Hematopoietic multipotent progenitor cell (in vitro differentiated cells): ENCODE data around the gene NHS. TPM values are rescaled to one million over a fixed set of nuclear protein-coding genes. Genes with fewer than 3 reads are reported as not detected.

Experiments used
- DNase-seq, 3 donors: peaks; one replicate each; pipeline ENCODE4 v3.0.0-alpha.2; 2011 to 2015; ENCODE audit warnings: low read depth in 2 of 3, low spot score in 2 of 3
- total RNA-seq: library from RNA; depleted of rRNA; stranded (reverse); fragments of >200 nt; gene quantifications from one replicate; pipeline ENCODE4 v1.2.3, GENCODE V29; 2012

The NHS gene
- total RNA-seq, 1 donor, result under 0.01 TPM

DNA sequence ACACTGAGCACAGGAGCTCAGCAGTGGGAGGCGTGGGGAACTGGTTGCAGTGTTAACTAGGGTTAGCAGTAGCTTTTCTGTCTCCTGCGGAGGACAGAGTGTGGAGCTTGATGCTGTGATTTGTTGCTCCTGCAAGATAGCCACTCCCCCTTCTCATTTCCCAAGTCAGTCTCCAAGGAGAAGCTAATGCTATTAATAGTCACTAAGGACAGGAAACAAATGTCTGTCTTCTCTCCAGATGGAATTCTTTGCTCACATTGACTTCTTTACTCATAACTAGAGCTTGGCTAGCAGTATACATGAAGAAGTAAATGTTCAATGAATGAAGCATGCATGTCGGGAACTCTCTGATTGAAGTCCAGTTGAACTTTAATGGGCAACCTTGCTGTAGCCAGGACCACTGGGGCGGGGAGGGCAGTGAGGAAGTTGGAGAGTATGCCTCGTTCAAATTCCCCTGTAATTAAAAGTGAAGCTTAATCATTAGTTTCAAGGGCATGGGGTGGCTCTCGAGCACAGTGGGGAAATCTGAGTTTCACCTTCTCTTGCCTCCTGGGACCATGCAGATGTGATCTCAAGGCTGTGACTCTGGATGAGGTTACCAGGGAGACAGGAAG is 205.6 kb downstream of the NHS start:
- DNase-seq, result no peak

- no peak for DNase-seq
Measured at GRCh38 chrX:17581641-17582040, 206.6 kb downstream of the NHS start.

GRCh38 chrX:17584248-17584681 is 209.3 kb downstream of the NHS start:
- no peak for DNase-seq

DNA sequence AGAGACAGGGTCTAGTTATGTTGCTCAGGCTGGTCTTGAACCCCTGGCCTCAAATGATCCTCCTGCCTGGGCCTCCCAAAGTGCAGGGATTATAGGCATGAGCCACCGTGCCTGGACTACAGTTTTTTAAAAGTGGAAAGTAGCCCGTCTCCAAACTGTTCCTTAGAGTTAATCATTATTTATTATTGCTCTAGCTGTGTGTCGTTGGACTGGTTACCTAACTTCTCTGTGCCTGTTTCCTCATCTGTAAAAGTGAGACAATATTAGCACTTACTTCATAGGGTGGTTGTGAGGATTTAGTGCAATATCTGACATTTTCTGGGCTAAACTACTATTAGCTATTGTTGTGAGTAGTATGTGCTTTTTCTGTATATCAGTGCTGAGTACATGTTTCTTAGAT is 210.0 kb downstream of the NHS start:
- no peak for DNase-seq

DNA sequence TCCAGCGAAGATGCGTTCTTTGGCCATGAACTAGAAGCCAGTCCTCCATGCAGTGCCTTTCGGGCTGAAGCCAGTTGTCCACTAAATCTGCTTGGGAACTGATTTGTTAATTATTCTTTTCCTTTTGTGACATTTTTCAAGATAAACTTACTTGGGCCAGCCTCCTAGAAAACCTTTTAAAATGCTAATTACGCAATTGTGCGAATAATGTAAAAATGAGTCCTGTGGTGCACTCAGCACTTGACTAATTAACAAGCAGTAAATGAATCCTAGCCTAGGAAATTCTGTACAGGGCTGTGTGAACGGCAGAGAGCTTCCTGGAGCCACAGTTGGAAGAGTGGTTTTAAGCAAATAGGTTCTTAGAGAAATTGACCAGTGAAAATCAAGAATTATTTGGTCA is 212.4 kb downstream of the NHS start:
- DNase-seq, result no peak

- no peak for DNase-seq
Measured at GRCh38 chrX:17588303-17588702, 213.3 kb downstream of the NHS start.

GRCh38 chrX:17590892-17591740 is 216.1 kb downstream of the NHS start:
- DNase-seq, result peak in 2 of 3 donors; percentile 22 to 54

- no peak for DNase-seq
Measured at GRCh38 chrX:17591741-17592110, 216.7 kb downstream of the NHS start.

DNA sequence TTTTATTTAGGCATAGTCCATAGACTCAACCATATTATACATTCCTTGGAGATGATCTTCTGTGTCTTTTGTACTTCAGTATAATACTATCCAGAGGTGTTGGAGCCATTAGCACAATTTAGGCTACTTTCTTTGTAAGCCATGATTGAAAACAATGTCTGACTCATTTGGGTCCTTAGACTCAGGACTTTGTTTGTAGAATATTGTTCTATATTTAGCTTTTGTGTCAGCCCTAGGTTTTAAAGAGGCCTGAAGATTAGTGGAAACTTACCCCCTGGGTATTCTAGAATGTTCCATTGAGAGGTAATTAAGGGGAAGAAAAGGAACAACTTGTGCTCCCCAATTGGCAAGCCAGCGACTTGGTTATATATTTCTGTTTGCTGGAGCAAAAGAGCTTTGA is 217.1 kb downstream of the NHS start:
- no peak for DNase-seq

DNA sequence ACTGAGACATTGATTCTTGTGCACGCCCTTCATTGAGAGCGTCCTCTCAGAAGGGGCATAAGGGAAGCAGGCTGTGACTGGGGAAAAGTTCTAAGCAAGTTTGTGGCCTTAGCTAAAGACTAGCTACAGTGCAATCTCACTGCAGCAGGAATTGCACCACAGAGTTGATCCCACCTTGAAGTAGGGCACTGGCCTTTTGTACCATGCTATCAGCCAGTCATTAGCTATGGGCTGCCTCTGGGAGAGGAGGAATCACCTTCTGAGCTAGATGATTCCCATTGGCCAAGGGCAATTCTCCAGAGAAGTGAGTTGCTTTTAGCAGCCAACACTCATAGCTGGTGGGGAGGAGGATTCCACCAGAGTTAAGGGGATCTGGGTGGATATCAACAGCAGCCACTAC is 219.7 kb downstream of the NHS start:
- DNase-seq, result no peak

GRCh38 chrX:17595456-17596035 is 220.5 kb downstream of the NHS start:
- no peak for DNase-seq

GRCh38 chrX:17596061-17596460 is 221.1 kb downstream of the NHS start:
- no peak for DNase-seq

- DNase-seq, result no peak
Measured at GRCh38 chrX:17596546-17597205, 221.7 kb downstream of the NHS start.

GRCh38 chrX:17597327-17597726 is 222.3 kb downstream of the NHS start:
- DNase-seq, result no peak

GRCh38 chrX:17597836-17598439 is 222.9 kb downstream of the NHS start:
- DNase-seq, result no peak

DNA sequence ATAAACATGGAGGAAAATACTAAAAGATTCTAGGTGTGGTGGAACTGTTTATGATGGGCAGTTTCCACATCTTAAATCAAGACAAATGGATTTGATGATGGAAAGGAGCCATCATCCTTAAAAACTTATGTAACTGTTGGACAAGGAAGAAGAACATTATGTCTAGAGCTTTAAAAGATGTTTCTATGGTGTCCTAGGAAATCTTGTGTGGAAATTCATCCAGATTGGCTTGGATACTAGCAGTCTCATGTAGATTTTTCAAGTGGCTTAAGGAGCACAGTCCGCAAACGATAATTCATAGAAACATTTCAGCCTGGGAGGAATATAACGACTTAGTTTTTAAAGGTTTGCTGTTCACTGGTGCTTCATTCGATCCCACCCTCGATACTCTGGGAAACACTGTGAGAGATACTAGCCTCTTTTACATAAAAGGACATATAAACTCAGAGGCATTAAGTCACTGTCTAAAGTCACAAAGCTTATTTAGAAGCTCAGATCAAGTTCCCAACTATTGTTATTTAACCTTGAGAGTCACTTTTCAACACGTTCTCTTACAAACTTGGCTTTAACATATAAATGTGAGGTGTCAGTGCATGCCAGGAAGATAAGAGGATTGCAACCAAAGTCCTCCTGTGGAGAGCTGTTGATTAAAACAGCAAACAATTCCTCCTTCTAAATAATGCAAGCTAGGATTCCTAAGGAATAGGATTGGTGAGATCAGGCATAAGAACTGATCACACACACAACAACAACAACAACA is 226.6 kb downstream of the NHS start:
- no peak for DNase-seq

GRCh38 chrX:17602245-17602644 is 227.2 kb downstream of the NHS start:
- no peak for DNase-seq

- no peak for DNase-seq
Measured at GRCh38 chrX:17603196-17603595, 228.2 kb downstream of the NHS start.

DNA sequence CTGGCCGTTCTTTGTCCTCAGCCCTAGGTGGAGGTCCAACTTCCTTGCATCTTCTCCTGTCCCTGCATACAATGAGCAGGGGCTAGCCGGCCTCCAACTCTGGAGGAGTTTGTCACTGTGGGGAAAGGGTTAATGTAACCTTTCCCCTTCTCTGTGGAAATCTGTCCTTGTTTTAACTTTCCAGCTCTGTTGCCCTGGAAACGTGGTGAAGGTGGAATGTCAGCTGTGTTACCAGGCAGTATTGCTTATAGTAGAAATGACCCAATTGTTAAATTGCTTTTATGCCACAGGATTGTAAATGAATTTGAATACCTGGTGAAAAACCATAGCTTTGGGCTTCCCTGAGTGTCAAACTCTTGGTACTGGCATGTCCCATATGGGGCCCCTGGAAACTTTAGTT is 230.7 kb downstream of the NHS start:
- DNase-seq, result no peak

DNA sequence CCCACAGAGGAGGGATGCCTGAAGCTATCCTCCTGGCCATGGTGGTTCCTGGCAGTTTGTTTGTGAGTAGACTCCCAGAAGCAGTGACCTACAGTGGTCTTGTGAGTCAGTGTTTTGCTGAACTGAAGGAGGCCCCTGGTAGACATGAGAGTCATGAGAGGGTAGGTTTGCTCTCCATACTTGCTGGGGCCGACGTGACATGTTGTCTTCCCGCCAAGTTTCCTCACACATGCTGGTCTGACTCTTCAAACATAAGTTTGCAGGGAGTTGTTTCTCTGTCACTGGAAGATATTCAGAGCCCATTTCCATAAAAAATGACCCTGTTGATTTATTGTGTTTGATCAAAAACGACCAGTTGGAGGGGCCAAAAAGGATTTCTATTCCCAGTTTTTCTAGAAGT is 231.2 kb downstream of the NHS start:
- no peak for DNase-seq
